Islet precursor cell (in vitro differentiated cells): Measurements from ENCODE around the gene KRT80.

Experiments
- DNase-seq: peaks from one replicate; pipeline ENCODE4 v3.0.0-alpha.2; 2018

The KRT80 gene

GRCh38 chr12:52151837-52152783, 39.7 kb downstream of the KRT80 start:
- DNase-seq, result peak; percentile 90

- no peak for DNase-seq
Observed at GRCh38 chr12:52151153-52151836, 40.5 kb downstream of the KRT80 start.

GRCh38 chr12:52149651-52150241, 42.1 kb downstream of the KRT80 start:
- no peak for DNase-seq

GRCh38 chr12:52149182-52149641, 42.6 kb downstream of the KRT80 start:
- peak; percentile 67 for DNase-seq

GRCh38 chr12:52148464-52149181, 43.2 kb downstream of the KRT80 start:
- DNase-seq, result peak; percentile 79

GRCh38 chr12:52147964-52148463, 43.8 kb downstream of the KRT80 start:
- peak; percentile 61 for DNase-seq

- peak; percentile 100 for DNase-seq
Observed at GRCh38 chr12:52147367-52147963, 44.3 kb downstream of the KRT80 start.

GRCh38 chr12:52146822-52147366, 44.9 kb downstream of the KRT80 start:
- DNase-seq, result peak; percentile 64

GRCh38 chr12:52146089-52146821, 45.6 kb downstream of the KRT80 start:
- DNase-seq, result no peak

GRCh38 chr12:52145228-52146088, 46.4 kb downstream of the KRT80 start:
- DNase-seq, result peak; percentile 87

- peak; percentile 55 for DNase-seq
Observed at GRCh38 chr12:52144512-52145227, 47.1 kb downstream of the KRT80 start.

- DNase-seq, result no peak
Observed at GRCh38 chr12:52142431-52142830, 49.4 kb downstream of the KRT80 start.

- DNase-seq, result no peak
Observed at GRCh38 chr12:52141875-52142274, 49.9 kb downstream of the KRT80 start.

- DNase-seq, result peak; percentile 68
Observed at GRCh38 chr12:52141306-52141705, 50.5 kb downstream of the KRT80 start.

- DNase-seq, result peak; percentile 86
Observed at GRCh38 chr12:52139579-52140062, 52.2 kb downstream of the KRT80 start.

GRCh38 chr12:52139147-52139546, 52.7 kb downstream of the KRT80 start:
- DNase-seq, result no peak

GRCh38 chr12:52137746-52138145, 54.1 kb downstream of the KRT80 start:
- DNase-seq, result peak; percentile 50

- peak; percentile 51 for DNase-seq
Observed at GRCh38 chr12:52132754-52133161, 59.1 kb downstream of the KRT80 start.

- DNase-seq, result peak; percentile 49
Observed at GRCh38 chr12:52130711-52131110, 61.1 kb downstream of the KRT80 start.
